Naive thymus-derived CD8-positive, alpha-beta T cell (primary cell): ENCODE results near the gene CHKB. TPM values are rescaled to one million over a fixed set of nuclear protein-coding genes. Genes with fewer than 3 reads are reported as not detected.

Experiments
- ATAC-seq, 2 donors: fragments of 150-1000 bp; cut with Tn5 transposase in 1 of 2; sonication (Bioruptor Pico), chemical (Tn5 transposase) in 1 of 2; 1 replicate in 1 of 2; 2 replicates in 1 of 2; pipeline ENCODE4 v1.10.0; 2021; ENCODE audit warnings: mild to moderate bottlenecking in 2 of 2, moderate library complexity in 2 of 2
- POLR2A ChIA-PET: fragments of 350-600 bp; sonication (Branson Sonifier 250); formaldehyde crosslinking; loops from one replicate; lab custom pipeline; 2021; ENCODE audit warnings: antibody characterized with exemption; lab: Charles Lee
- DNase-seq, 10 donors: peaks; one replicate each; pipeline versions ENCODE4 v3.0.0 to v3.0.0-alpha.2; 2020 to 2022
- H3K27ac Mint-ChIP-seq, 10 donors: one replicate each; pipeline ENCODE4 v1.8.0; 2020 to 2022; ENCODE audit warnings: mild to moderate bottlenecking in 10 of 10, mixed read lengths in 10 of 10, moderate library complexity in 4 of 10, inconsistent platforms in 1 of 10
- H3K27me3 Mint-ChIP-seq, 5 donors: one replicate each; pipeline ENCODE4 v1.8.0; 2021 to 2022; ENCODE audit warnings: mixed read lengths in 5 of 5
- H3K36me3 Mint-ChIP-seq, 3 donors: one replicate each; pipeline ENCODE4 v1.8.0; 2020 to 2022; ENCODE audit warnings: mixed read lengths in 3 of 3, mild to moderate bottlenecking in 2 of 3, inconsistent platforms in 1 of 3
- H3K4me1 Mint-ChIP-seq, 4 donors: one replicate each; pipeline ENCODE4 v1.8.0; 2021 to 2022; ENCODE audit warnings: mixed read lengths in 4 of 4
- H3K4me3 Mint-ChIP-seq, 10 donors: one replicate each; pipeline ENCODE4 v1.8.0; 2020 to 2022; ENCODE audit warnings: mild to moderate bottlenecking in 10 of 10, mixed read lengths in 10 of 10, moderate library complexity in 6 of 10, inconsistent platforms in 1 of 10
- H3K9me3 Mint-ChIP-seq, 9 donors: one replicate each; pipeline ENCODE4 v1.8.0; 2020 to 2022; ENCODE audit warnings: mixed read lengths in 9 of 9, mild to moderate bottlenecking in 3 of 9, inconsistent platforms in 1 of 9, moderate library complexity in 1 of 9
- polyA plus RNA-seq, 3 donors: library from polyadenylated mRNA; unstranded; fragments of 300-500 nt; fragmentation: Illumina TruSeq; gene quantifications; one replicate each; pipeline ENCODE4 v1.2.3, GENCODE V29; 2021
- total RNA-seq, 8 experiments: library from RNA in 2 of 8; stranded (reverse) in 2 of 8; gene quantifications; one replicate each; pipeline ENCODE4 v1.2.3 and lab custom pipeline; 2021 to 2026

The CHKB gene
- total and polyA plus RNA-seq, 5 experiments from 2014 or later = 23.0 to 215 (median 26.9) TPM

DNA sequence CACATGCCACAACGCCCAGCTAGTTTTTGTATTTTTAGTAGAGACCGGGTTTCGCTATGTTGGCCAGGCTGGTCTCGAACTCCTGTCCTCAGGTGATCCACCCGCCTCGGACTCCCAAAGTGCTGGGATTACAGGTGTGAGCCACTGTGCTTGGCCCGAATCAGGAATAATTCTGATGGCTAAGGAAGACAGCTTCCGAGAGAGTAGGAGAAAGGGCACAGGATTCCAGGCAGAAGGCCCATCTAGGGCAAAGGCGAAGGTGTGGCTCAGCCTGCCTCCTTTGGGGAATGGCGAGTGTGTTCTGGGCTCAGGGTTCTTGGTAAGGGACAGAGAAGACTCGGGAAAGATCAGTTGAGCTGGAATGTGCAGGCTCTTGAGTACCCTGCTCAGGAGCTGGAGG is 18.4 kb downstream of the CHKB start:
- Mint-ChIP-seq H3K4me3 (peak overlapping the region in 3 of 10 donors; percentile 6 to 22 (median 18)), H3K27ac (no peak overlapping the region), H3K36me3 (peaks cover 0 to 15% (median 1%) of the 10 kb centered on the region in 3 donors), H3K4me1 (peaks cover 12 to 23% (median 17%) of the 10 kb centered on the region in 4 donors), H3K27me3 (no peaks in the 10 kb centered on the region), H3K9me3 (no peaks in the 10 kb centered on the region)
- POLR2A ChIA-PET = interaction anchor here (0.6 to 4.7 kb wide), 6 partner anchors 16 to 56 kb away, joined by 3 to 26 read pairs (median 14); partner anchors contain the start of genes CHKB, LMF2, NCAPH2 and SCO2
- no peak for ATAC-seq
- DNase-seq = no peak

GRCh38 chr22:50563413-50564160 is 19.1 kb downstream of the CHKB start:
- POLR2A ChIA-PET = interaction anchor here (0.6 to 4.7 kb wide), 17 partner anchors 13 to 95 kb away, joined by 3 to 26 read pairs (median 7); partner anchors contain the start of genes CHKB, CPT1B, LMF2 and NCAPH2
- DNase-seq (no peak), ATAC-seq (peak in 1 of 2 donors; percentile 0)
- Mint-ChIP-seq H3K9me3 (no peaks in the 10 kb centered on the region), H3K4me3 (peak overlapping the region; percentile 91 to 98 (median 94)), H3K27me3 (no peaks in the 10 kb centered on the region), H3K36me3 (peaks cover 0 to 8% (median 0%) of the 10 kb centered on the region in 3 donors), H3K27ac (peak overlapping the region; percentile 72 to 96 (median 90)), H3K4me1 (peaks cover 12 to 23% (median 17%) of the 10 kb centered on the region in 4 donors)

- POLR2A ChIA-PET = interaction anchor here (0.8 to 4.7 kb wide), 15 partner anchors 12 to 94 kb away, joined by 3 to 26 read pairs (median 7); partner anchors contain the start of genes CHKB, CPT1B, LMF2 and NCAPH2
- DNase-seq (peak; percentile 93 to 99 (median 97)), ATAC-seq (peak; percentile 95 to 98)
- Mint-ChIP-seq H3K9me3 (no peaks in the 10 kb centered on the region), H3K4me1 (peaks cover 12 to 23% (median 17%) of the 10 kb centered on the region in 4 donors), H3K36me3 (peaks cover 0 to 2% (median 0%) of the 10 kb centered on the region in 3 donors), H3K27ac (peak within 1 kb of the TSS; percentile 72 to 96 (median 91)), H3K4me3 (peak within 1 kb of the TSS; percentile 91 to 98 (median 94)), H3K27me3 (no peaks in the 10 kb centered on the region)
These were observed 19.9 kb downstream of the CHKB start, which contains the start of gene SYCE3 for GRCh38 chr22:50562523-50563412. Gene SYCE3 (minus strand): TSS chr22:50562919. CDS start chr22:50556405, 6,514 bp downstream.

GRCh38 chr22:50561401-50562358 is 21.0 kb downstream of the CHKB start:
- Mint-ChIP-seq H3K27me3 (no peaks in the 10 kb centered on the region), H3K4me1 (peaks cover 12 to 23% (median 17%) of the 10 kb centered on the region in 4 donors), H3K4me3 (peak overlapping the region; percentile 33 to 81 (median 68)), H3K27ac (peak overlapping the region; percentile 32 to 94 (median 66)), H3K36me3 (no peaks in the 10 kb centered on the region), H3K9me3 (no peaks in the 10 kb centered on the region)
- DNase-seq (peak in 1 of 10 donors; percentile 15), ATAC-seq (no peak)
- POLR2A ChIA-PET = interaction anchor here (2.5 kb wide), 1 partner anchor 35 kb away, joined by 6 read pairs; no protein-coding TSS in a partner anchor

- POLR2A ChIA-PET = interaction anchor here (0.8 to 2.5 kb wide), 5 partner anchors 11 to 54 kb away, joined by 3 to 6 read pairs (median 4); partner anchors contain the start of gene MAPK8IP2
- DNase-seq (no peak), ATAC-seq (no peak)
- Mint-ChIP-seq H3K4me1 (peaks cover 12 to 23% (median 17%) of the 10 kb centered on the region in 4 donors), H3K4me3 (no peak overlapping the region), H3K27ac (no peak overlapping the region), H3K27me3 (no peaks in the 10 kb centered on the region), H3K36me3 (no peaks in the 10 kb centered on the region), H3K9me3 (no peaks in the 10 kb centered on the region)
These were observed 22.6 kb downstream of the CHKB start for GRCh38 chr22:50560034-50560433.

GRCh38 chr22:50556703-50557102 is 25.9 kb downstream of the CHKB start:
- no peak for DNase-seq
- no peaks in the 10 kb centered on the region for H3K27me3 Mint-ChIP-seq
- POLR2A ChIA-PET = interaction anchor here (0.7 kb wide), 1 partner anchor 49 kb away, joined by 3 read pairs; the partner anchor contains the start of gene NCAPH2
- peaks cover 3 to 8% (median 4%) of the 10 kb centered on the region in 4 donors for H3K4me1 Mint-ChIP-seq
- H3K36me3 Mint-ChIP-seq = no peaks in the 10 kb centered on the region
- ATAC-seq = no peak
- no peak overlapping the region for H3K4me3 Mint-ChIP-seq
- H3K27ac Mint-ChIP-seq = no peak overlapping the region
- H3K9me3 Mint-ChIP-seq = no peaks in the 10 kb centered on the region

- Mint-ChIP-seq H3K27me3 (no peaks in the 10 kb centered on the region), H3K9me3 (no peaks in the 10 kb centered on the region), H3K4me1 (peaks cover 10 to 27% (median 22%) of the 10 kb centered on the region in 4 donors), H3K27ac (no peak overlapping the region), H3K36me3 (no peaks in the 10 kb centered on the region), H3K4me3 (no peak overlapping the region)
- POLR2A ChIA-PET = interaction anchor here (4.0 to 6.7 kb wide), 2 partner anchors 13 to 26 kb away, joined by 19 to 72 read pairs; partner anchors contain the start of genes SCO2 and TYMP
- DNase-seq (no peak), ATAC-seq (no peak)
These were observed 29.3 kb downstream of the CHKB start for GRCh38 chr22:50553310-50553709.

DNA sequence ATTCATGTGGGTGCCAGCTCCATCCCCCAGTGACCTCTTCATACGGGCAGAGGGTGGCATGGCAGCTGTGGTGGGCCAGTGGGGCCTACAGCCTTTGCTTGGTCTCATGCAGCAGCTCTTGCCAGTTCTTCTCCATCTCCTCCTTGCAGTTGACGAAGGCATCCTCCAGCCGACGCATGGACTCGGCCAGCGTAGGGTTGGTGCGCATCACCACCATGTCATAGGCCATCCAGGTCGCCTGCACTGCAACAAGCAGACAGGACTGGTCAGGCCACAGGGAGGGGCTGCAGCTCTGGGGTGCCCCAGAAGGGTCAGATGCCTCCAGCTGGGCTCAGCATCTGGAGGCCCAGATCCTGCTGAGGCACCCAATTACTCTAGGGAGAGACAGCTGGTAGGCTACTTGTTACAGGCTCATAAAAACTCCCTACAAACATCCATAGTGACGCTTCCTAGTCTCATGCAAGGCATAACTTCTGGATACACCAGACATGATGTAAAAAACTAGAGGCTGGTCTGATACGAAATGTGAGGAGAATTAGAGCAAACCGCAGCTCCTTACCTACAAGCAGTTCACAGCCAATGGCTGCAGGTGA is 31.4 kb downstream of the CHKB start:
- Mint-ChIP-seq H3K27me3 (no peaks in the 10 kb centered on the region), H3K9me3 (no peaks in the 10 kb centered on the region), H3K4me3 (peak overlapping the region in 6 of 10 donors; percentile 26 to 76 (median 56)), H3K27ac (peak overlapping the region in 5 of 10 donors; percentile 67 to 93 (median 80)), H3K36me3 (no peaks in the 10 kb centered on the region), H3K4me1 (peaks cover 12 to 32% (median 24%) of the 10 kb centered on the region in 4 donors)
- ATAC-seq = no peak
- POLR2A ChIA-PET = interaction anchor here (0.9 to 6.7 kb wide), 5 partner anchors 11 to 32 kb away, joined by 3 to 72 read pairs (median 10); partner anchors contain the start of genes CHKB, SCO2, SYCE3 and TYMP
- no peak for DNase-seq

DNA sequence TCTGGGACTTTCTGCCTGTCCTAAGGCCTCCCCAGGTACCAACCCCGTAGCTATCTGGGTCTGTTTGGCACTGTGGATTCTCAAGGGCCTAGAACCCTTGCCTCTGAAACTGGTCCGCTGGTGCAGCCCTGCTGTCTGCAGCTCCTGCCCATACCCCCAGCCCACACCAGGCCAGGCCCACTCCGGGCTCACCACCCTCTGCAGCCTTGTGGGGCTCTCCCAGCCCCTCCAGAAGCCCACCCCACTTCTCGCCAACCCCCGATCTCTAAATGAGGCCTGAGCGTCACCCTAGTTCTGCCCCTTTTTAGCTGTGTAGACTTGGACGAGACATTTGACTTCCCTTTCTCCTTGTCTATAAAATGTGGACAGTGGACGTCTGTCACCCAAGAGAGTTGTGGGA is 32.3 kb downstream of the CHKB start:
- no peaks in the 10 kb centered on the region for H3K36me3 Mint-ChIP-seq
- ATAC-seq (no peak), DNase-seq (no peak)
- H3K27ac Mint-ChIP-seq = peak overlapping the region in 9 of 10 donors; percentile 14 to 93 (median 68)
- no peaks in the 10 kb centered on the region for H3K27me3 Mint-ChIP-seq
- no peaks in the 10 kb centered on the region for H3K9me3 Mint-ChIP-seq
- POLR2A ChIA-PET = interaction anchor here (0.9 to 6.7 kb wide), 7 partner anchors 10 to 71 kb away, joined by 3 to 72 read pairs (median 10); partner anchors contain the start of genes CHKB, SCO2, SYCE3 and TYMP
- peak overlapping the region; percentile 50 to 88 (median 76) for H3K4me3 Mint-ChIP-seq
- H3K4me1 Mint-ChIP-seq = peaks cover 17 to 40% (median 32%) of the 10 kb centered on the region in 4 donors

GRCh38 chr22:50548921-50549790 is 33.5 kb downstream of the CHKB start:
- Mint-ChIP-seq H3K9me3 (no peaks in the 10 kb centered on the region), H3K4me3 (peak overlapping the region; percentile 72 to 88 (median 78)), H3K4me1 (peaks cover 19 to 51% (median 44%) of the 10 kb centered on the region in 4 donors), H3K27me3 (no peaks in the 10 kb centered on the region), H3K27ac (peak overlapping the region; percentile 63 to 93 (median 86)), H3K36me3 (no peaks in the 10 kb centered on the region)
- ATAC-seq = peak; percentile 20 to 23
- POLR2A ChIA-PET = interaction anchor here (0.6 to 6.7 kb wide), 23 partner anchors 9 to 207 kb away, joined by 3 to 72 read pairs (median 6); partner anchors contain the start of genes ARSA, CHKB, LMF2 and NCAPH2
- DNase-seq = no peak
